ENCODE results near the gene PCDHB11.

GRCh38 chr5:141208478-141208877 lies 9.1 kb downstream of the PCDHB11 start, which contains the start of gene PCDHB12:
- peak; percentile 12 for TF ChIP-seq CTCF (IDR thresholded peaks at IDR 0.05; ENCODE audit: low read depth, low read length, missing input control)
- no peak for TF ChIP-seq MAX (IDR thresholded peaks at IDR 0.05)
- TF ChIP-seq SP1 (IDR thresholded peaks at IDR 0.05), result no peak
- TF ChIP-seq YY1 (IDR thresholded peaks at IDR 0.05), result no peak
- TF ChIP-seq ATF3 (IDR thresholded peaks at IDR 0.05), result no peak
- TF ChIP-seq GABPA (IDR thresholded peaks at IDR 0.05 in 1 of 2, conservative IDR thresholded peaks at IDR 0.05 in 1 of 2), result no peak
- no peak for TF ChIP-seq FOXA2 (IDR thresholded peaks at IDR 0.05)
- no peak for TF ChIP-seq RXRA (IDR thresholded peaks at IDR 0.05)
- no peak for TF ChIP-seq EGR1 (IDR thresholded peaks at IDR 0.05; ENCODE audit: low read depth in 2 of 2)
- TF ChIP-seq TAF1 (conservative IDR thresholded peaks at IDR 0.05), result no peak
- TF ChIP-seq ZBTB33 (IDR thresholded peaks at IDR 0.05), result no peak
- no peak for TF ChIP-seq REST (IDR thresholded peaks at IDR 0.05)
- TF ChIP-seq HNF4G (IDR thresholded peaks at IDR 0.05), result no peak
